ENCODE results near the gene CHD9.

The CHD9 gene

DNA sequence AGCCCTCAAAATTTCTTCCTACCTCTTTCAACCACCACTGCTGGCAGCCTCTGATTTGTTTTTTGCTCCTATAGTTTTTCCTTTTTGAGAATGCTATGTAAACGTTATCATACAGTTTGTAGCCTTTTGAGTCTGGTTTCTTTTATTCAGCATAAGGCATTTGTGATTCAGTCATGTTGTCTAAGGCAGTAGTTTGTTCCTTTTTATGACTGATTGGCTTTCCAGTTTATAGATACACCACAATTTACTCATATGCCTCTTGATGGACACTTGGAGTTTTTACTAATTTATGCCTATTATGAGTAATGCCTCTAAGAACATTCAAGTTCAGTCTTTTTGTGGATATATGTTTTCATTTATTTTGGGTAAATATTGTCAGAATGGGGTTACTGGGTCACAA is 136.6 kb downstream of the CHD9 start:
- in situ Hi-C loops (cut with HindIII; ENCODE audit: low sequenced_read_pairs) = no loop called here

DNA sequence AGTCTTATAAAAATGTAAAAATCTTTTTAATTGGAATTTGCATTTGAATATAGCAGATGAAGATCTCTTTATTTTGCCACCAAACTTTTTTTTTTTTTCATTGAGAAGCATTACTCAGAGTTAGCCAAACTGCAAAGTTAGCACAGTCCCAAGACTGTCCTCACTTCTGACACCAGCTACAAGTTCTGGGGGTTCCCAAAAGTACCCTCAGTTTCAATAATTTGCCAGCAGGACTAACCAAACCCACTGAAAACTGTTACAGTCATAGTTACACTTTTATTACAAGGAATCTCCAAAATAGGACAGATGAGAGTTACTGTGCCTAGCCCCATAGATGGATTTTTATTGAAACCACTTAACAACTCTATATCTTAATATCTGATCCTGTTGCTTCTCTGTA is 144.1 kb downstream of the CHD9 start:
- in situ Hi-C loops (cut with HindIII; ENCODE audit: low sequenced_read_pairs) = no loop called here

DNA sequence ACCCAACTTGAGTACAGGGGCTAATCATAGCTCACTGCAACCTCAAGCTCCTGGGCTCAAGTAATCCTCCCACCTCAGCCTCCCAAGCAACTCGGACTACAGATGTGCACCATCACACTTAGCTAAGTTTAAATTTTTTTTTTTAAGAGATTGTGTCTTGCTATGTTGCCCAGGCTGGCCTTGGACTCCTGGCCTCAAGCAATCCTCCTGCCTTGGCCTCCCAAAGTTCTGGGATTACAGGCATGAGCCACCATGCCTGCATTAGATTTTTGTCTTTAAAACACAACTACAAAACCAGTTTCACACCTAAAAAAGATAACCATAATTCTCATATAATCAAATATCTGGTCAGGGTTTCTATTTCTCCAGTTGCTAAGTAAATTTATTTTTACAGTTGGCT is 147.1 kb downstream of the CHD9 start:
- in situ Hi-C loops (cut with HindIII; ENCODE audit: low sequenced_read_pairs) = no loop called here

DNA sequence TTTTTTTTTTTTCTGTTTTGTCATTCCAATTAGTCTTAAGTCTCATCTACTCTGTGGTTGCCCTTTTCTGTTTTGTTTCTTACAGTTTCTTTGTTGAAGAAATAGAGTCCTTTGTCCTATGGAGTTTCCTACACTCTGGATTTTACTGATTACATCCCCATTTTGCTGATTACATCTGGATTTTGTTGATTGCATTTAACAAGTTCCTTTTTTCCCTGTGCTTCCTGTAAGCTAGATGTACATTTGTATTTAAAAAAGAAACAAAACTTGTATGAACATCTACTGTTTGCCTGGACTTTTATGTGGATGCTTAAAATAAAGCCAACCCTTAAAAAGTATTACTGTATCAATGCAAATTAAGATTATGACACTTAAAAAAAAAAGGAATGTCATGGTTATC is 147.6 kb downstream of the CHD9 start:
- in situ Hi-C loops (cut with HindIII; ENCODE audit: low sequenced_read_pairs) = no loop called here

DNA sequence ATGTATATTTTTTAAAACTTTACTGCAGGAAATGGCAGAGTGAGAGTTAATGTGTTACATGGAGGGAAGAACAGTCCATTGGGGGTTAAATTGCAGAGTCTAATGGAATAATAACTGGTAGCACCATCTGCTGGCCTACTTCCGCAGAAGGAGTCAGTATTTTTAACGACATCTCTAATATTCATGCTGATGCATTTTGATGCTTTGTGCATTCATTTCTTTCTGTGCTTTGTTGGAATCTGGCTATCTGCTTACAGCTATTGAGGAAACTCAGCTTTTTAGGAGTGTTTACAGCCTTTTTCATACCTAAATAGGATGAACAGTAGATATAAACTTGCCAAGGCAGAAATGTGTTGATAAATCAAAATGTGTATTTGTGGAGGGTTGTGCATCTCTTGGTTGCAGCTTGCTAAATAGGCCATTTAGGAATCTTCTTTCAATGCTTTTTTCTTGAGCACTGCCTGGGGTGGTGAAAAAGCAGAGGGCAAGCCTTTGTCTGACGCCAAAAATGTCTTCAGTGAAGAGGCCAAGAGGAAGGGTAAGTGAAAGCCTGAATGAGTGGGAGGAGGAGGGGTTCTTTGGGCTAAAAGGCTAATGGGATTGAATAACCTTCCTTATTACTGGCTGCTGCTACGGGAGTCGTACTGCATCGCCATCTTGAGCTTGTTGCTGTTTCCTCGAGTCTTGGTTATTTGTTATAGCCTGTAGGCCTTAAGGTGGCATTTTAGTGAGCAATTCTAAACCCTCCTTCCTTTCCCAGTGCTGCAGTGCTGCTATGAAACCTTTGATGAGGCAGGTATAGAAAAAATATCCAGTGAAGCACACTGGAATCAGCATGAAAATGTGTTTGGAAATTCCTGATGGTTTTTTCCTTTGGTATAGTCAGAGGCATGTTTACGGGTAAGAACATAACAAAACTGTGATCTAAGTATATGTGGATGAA is 153.3 kb downstream of the CHD9 start:
- in situ Hi-C loops (cut with HindIII; ENCODE audit: low sequenced_read_pairs) = no loop called here

DNA sequence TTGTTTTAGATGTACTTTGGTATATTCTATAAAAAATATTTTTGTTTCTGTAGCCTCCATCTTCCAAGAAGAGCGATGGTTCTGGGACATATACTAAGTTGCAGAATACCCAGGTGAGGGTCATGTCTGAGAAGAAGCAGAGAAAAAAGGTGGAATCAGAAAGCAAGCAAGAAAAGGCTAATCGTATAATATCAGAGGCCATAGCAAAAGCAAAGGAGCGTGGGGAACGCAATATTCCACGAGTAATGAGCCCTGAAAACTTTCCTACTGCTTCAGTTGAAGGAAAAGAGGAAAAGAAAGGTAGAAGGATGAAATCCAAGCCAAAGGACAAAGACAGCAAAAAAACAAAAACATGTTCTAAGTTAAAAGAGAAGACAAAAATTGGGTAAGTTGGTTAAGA is 154.6 kb downstream of the CHD9 start:
- in situ Hi-C loops (cut with HindIII; ENCODE audit: low sequenced_read_pairs) = no loop called here

DNA sequence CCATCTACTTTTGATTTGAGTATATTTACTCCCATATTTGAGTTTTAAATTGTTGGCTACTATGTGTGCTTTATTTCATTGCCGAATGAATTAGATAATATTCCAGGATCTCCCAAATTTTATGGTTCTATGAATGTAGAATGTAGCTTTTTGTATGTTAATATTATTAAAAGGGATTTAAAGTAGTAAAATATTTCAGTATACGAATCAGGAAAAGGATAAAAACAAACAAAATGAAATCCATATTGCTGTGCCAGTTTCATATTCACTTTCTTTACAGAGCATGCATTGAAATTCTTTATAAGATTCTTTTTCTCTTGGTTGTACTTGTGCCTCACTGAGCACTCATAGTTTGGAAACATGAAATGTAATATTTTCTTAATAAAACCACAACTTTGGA is 155.1 kb downstream of the CHD9 start:
- in situ Hi-C loops (cut with HindIII; ENCODE audit: low sequenced_read_pairs) = no loop called here

DNA sequence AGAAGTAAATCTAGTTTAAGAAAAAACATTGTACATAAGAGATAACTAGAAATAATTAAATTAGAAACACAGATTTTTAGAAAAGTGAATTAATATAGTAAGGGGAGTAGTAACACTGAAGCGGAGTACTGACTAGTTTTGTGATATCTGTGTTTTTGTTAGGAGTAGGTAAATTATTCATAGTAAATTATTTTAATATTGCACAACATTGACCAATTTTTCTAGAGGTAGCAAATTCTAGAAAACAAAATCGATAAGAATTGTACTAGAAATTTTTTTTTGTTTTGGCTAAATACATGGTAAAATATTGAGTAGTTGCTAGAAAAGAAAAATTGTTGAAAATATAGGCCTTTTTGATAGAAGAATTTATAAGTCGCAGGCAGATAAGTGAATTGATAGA is 156.5 kb downstream of the CHD9 start:
- in situ Hi-C loops (cut with HindIII; ENCODE audit: low sequenced_read_pairs) = no loop called here

DNA sequence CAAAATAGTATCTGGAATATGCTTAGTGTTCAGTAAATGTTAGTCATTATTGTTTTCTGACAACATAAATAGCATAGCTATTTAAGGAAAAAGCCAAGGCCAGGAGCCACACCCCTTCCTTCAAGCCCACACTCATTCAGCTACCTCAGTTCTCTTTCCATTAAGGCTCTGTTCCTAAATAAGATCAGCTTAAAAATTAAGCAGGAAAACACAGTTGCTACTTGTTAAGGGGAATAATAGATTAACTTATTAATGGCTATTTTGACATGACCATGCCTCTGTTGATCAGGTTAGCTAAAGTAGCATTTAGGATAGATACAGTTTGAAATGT is 158.1 kb downstream of the CHD9 start:
- in situ Hi-C loops (cut with HindIII; ENCODE audit: low sequenced_read_pairs) = no loop called here

DNA sequence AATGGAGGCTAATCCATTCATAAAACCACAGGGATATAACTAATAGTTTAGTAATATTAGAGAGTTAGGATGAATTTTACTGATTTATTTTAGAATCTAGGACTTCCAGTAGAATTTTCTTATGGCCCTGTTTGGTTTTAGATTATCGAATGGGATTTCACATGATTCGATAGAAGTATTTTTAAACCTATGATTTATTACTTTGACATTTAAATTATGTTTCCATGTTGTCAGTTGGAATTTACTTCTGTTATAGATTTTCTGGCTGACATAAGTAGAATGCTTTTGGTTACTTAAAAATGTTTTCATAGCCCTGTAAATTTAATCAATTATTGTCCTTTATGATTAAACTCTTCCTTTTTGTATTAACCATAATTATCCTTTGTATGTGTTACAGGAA is 158.8 kb downstream of the CHD9 start:
- in situ Hi-C loops (cut with HindIII; ENCODE audit: low sequenced_read_pairs) = no loop called here

DNA sequence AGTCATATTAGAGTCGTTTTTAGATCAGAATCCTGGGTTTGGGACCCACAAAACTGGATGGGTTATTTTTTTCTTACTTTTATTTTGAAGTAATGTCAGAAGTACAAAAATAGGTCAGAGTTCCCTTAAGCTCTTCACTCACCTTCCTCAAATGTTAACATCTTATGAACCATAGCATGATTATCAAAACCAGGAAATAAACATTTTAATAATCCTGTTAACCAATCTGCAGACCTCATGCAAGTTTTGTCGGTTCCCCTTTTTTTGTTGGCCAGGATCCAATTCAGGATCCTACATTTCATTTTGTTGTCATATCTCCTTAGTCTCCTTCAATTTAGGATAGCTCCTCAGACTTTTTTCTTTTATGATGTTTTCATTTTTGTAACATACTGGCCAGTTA is 162.0 kb downstream of the CHD9 start:
- in situ Hi-C loops (cut with HindIII; ENCODE audit: low sequenced_read_pairs) = loop anchor here (5.0 kb wide), 1 partner anchor 56 kb away; no protein-coding TSS in a partner anchor

DNA sequence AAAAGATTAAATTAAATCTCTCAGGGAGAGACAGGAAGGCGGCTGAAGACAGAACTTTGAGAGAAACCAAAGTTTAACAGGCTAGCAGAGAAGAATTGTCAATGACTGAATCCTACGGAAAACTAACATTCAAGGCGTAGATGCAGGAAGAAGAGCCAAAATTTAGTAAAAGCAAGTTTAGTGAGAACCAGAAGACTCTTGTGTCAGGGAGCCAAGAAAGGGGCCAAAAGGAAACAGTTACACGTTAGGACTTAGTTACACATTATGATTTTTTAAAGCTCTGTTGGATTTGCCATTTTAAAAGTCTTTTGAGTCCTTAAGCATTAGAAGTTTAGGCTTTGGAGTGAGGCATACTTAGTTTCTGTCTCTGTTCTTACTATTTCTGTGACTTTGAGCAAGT is 164.6 kb downstream of the CHD9 start:
- in situ Hi-C loops (cut with HindIII; ENCODE audit: low sequenced_read_pairs) = loop anchor here (5.0 kb wide), 1 partner anchor 53 kb away; no protein-coding TSS in a partner anchor

DNA sequence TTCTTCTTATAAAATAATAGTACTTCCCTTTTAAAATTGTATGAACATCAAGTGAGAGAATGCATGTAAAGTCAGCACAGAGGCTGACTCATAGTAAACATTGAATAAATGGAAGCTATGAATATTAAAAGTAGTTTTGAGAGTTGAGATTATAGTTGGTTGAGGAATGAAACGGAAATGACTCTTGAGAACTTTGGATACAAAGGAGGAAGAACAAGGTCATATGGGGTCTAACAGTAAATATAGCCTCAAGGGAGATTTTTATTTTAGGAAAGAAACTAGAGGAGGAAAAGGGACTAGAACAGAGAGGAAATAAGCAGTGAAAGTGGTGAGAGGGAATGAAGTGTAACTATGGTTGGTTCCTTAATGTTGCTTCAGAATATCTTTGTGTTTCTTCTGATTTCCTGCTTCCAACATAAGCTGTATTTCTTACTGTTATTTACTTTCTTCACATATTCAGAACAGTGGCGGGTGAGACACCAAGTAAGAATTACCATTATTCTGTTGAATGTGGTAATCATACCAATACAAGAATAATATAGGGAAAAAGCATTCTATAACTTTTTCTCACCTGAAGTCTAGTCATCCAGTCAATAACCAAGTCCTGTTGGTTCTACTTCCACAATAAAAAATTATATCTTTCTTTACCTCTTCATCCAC is 165.1 kb downstream of the CHD9 start:
- in situ Hi-C loops (cut with HindIII; ENCODE audit: low sequenced_read_pairs) = loop anchor here (5.0 kb wide), 1 partner anchor 52 kb away; no protein-coding TSS in a partner anchor

DNA sequence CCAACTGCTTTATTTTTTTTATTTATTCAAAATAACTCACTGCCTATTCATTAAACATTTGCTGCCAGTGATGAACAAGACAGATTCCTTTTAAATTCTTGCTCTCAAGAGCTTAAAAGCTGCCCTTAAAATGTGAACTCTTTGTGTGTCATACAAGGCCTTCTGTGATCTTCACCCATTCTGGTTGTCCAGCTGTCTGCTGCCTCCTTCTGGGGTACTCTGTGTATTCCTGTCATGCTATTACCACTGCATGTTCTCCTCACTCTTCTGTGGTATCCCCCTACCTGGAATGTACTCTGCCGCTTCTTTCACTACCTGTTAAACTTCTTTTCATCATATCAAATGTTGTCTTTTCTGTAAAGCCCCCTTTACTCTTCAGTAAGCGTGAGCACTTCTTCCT is 165.8 kb downstream of the CHD9 start:
- in situ Hi-C loops (cut with HindIII; ENCODE audit: low sequenced_read_pairs) = no loop called here

DNA sequence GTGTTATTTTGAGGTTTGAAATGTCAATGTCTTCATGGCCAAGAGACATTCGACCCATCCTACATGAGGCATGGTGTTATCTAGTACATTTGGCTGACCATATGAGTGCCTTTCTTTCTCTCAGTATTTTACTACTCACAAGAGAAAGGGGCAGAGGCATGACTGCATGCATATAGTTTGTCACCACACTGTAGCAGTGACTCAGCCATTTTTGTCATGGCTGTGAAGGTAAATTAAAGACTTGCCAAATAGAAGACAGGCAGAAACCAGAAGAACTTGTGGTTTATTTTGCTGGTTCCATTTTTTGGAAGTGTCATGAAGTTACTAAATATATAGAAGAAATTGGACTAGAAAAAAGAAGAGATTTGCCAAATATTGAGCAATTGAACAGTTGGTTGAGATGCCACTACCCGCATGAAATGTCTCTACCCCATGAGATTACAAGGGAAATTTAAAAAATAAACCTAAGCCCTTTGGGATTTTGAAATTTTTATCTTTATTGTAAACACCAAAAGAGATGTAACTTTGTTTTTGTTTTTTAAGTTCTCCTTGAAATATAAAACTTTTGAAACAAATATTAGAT is 170.3 kb downstream of the CHD9 start:
- in situ Hi-C loops (cut with HindIII; ENCODE audit: low sequenced_read_pairs) = no loop called here

DNA sequence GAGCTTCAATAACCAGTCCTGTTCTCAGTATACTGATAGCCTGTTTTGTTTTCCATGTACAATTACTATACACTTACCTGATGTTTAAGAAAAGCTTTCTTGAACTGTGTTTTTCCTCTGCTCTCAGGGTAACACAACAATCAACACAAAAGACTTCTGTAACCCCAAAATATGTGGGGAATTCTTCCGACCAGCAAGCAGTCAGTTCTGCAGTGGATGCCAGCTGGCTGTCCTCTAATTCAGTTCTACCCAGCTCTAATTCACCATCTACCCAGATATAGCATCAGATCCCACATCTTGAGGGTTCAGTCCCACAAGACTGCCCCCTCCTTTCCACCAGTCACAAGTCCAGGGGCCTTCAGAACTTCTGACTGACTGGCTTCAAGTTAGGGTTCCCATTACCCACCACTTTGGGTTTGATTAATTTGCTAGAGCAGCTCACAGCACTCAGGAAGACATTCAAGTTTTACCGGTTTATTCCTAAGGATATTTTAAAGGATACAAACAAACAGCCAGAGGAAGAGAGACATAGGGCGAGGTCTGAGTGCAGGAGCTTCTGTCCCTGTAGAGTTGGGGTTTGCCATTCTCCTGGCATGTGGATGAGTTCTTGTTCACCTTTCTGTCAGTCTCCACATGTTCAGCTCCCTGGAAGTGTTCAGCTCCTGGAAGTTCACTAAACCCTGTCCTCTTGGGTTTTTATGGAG is 178.2 kb downstream of the CHD9 start:
- in situ Hi-C loops (cut with HindIII; ENCODE audit: low sequenced_read_pairs) = no loop called here

DNA sequence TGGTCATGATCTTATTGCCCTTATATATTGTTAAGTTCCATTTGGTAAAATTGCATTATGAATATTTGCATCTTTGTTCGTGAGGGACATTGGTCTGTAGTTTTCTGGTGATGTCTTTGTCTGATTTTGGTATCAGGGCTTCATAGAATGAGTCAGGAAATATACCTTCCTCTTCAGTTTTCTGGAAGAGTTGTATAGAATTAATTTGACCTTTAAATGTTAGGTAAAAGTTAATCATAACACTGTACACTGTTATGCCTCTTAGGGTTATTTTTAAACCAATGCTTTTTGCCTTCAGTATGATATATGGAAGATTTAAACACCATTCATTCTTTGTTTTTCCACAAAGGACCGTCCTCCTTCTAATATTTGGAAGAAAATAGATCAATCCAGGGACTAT is 180.0 kb downstream of the CHD9 start:
- in situ Hi-C loops (cut with HindIII; ENCODE audit: low sequenced_read_pairs) = no loop called here

DNA sequence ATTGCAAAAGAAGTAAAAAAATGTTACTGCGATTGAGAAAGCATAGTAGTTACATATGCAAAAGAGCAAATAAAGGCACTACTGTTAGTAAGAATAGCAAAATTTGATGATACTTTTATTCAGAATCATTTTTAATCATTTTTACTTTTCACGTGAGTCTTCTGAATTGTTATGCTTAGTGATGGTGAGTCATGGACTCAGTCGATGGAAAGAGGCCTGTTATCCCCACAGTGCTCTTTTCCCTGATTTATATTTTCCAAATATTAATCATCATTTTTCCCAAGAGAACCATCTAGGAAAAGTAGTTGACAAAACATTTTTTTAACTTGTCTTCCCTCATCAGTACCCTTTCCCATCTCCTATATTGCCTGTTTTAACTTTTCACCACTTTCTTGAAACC is 181.1 kb downstream of the CHD9 start:
- in situ Hi-C loops (cut with HindIII; ENCODE audit: low sequenced_read_pairs) = no loop called here

DNA sequence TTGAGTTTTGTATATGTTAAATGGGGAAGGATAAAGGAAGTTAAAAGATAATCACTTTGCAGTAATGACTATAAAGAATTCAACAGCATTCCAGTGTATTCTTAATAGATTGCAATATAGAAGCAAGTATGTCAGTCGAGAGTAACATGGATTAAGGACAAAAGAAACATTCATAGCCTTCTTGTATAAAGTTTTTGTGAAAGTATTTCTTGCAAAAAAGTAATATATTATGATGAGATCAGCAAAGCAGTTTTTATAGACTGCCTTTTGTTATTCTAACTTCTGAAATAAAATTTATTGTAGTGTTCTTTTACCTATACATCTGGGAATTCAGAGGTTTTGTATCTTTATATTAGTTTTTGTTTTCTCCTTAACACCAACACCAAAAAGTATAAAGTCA is 194.5 kb downstream of the CHD9 start:
- in situ Hi-C loops (cut with HindIII; ENCODE audit: low sequenced_read_pairs) = no loop called here

DNA sequence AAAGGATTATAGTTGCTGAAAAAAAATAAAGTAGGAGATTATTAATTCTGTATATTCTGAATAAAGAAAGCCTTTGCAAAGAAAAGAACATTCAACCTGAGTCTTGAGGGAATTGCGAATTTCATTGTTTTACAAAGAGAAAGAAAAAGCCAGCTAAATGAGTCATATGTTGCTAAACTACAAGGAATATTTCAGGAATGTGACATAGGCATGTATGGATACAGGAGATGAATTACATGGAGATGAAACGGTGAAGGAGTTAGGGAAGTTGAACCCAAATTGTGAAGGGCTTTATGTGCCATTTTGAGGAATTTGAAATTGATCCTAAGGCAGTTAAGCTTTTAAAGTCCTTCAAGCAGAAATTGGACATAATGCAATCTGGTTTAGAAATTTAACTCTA is 202.2 kb downstream of the CHD9 start:
- in situ Hi-C loops (cut with HindIII; ENCODE audit: low sequenced_read_pairs) = no loop called here

DNA sequence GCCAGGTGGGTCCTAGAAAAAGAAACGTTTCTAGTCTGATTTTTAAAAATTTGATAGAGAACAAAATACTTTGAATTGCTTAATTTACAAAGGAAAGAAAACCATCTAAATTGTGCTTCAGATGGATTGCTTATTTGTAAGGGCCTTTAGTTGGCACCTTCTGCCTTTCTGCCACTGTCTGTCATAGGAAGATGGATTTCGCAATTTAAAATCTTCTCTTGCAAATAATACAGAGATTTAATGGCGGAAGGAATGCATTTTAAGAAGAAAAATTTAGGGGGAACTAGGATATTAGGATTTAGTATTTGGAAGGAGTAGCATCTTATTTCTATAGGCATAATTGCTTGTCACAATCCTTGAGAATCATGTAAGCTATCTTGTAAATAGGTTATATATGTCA is 204.0 kb downstream of the CHD9 start:
- in situ Hi-C loops (cut with HindIII; ENCODE audit: low sequenced_read_pairs) = no loop called here

Measured in endothelial cell of hepatic sinusoid (primary cell).